ENCODE data around the gene EHMT1. TPM values are rescaled to one million over a fixed set of nuclear protein-coding genes. Genes with fewer than 3 reads are reported as not detected.
A peak's percentile ranks its signal among the peaks of the same experiment; 100 is the strongest.

The EHMT1 gene
- total RNA-seq, 4 donors from 2014 or later = 77.1 to 149 (median 86.6) TPM

DNA sequence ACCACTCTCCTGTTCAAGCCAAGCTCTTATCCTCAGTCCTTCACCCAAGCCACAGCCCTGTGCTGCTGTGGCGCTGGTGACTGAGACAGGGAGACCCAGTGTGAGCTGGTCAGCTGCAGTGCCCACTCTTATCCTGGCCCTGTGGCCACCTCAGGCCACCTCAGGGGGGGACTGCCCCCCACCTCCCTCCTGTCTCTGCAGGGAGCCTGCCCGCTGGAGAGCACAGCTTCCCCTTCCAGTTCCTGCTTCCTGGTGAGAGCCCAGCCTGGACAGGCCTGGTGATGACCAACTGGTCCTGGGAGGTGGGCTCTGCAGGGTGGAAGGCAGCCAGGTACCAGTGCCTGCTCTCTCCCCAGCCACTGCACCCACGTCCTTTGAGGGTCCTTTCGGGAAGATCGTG is 5.5 kb upstream of the EHMT1 start:
- Histone ChIP-seq H3K27me3 (no peaks in the 10 kb centered on the region), H3K27ac (peak overlapping the region; percentile 85), H3K36me3 (peaks cover 24% of the 10 kb centered on the region), H3K4me1 (peaks cover 63% of the 10 kb centered on the region), H3K4me3 (no peak overlapping the region), H3K9me3 (no peaks in the 10 kb centered on the region)
- 82% methylated on average over 4 of the region's 5 CpGs for WGBS
- no peak for TF ChIP-seq EP300 (IDR thresholded peaks at IDR 0.05)
- DNase-seq (ENCODE audit: low spot score in 2 of 2) = no peak

DNA sequence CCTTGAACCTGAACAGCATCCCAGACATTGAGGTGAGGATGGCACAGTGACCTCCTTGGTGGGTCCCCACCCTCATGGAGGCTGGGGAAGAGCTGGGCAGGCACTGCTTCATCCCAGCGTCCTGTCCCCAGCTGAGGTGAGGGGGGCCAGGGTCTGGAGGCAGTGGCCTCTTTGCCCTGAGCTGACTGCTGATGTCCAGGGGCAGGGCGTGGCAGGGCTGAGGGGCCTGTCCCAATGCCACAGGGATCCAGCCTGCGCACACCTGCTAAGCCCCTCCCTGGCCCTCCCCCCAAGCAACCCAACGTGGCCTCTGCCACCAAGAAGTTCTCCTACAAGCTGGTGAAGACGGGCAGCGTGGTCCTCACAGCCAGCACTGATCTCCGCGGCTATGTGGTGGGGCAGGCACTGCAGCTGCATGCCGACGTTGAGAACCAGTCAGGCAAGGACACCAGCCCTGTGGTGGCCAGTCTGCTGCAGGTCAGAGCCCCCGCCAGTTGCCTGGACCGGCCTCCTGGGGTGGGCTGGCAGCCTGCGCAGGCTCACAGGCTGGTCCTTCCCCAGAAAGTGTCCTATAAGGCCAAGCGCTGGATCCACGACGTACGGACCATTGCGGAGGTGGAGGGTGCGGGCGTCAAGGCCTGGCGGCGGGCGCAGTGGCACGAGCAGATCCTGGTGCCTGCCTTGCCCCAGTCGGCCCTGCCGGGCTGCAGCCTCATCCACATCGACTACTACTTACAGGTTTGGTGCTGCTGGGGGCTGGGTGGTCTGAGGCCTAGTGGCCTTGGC is 4.9 kb upstream of the EHMT1 start:
- 90% methylated on average over 15 of the region's 27 CpGs for WGBS
- H3K27me3 ChIP-seq = no peaks in the 10 kb centered on the region
- peaks cover 24% of the 10 kb centered on the region for H3K36me3 ChIP-seq
- no peak overlapping the region for H3K4me3 ChIP-seq
- H3K27ac ChIP-seq = peak overlapping the region; percentile 85
- TF ChIP-seq POLR2AphosphoS5 (IDR thresholded peaks at IDR 0.05) (no peak), POLR2A (IDR thresholded peaks at IDR 0.05) (no peak), EP300 (IDR thresholded peaks at IDR 0.05) (no peak)
- TF ChIP-seq, protein P1, sequence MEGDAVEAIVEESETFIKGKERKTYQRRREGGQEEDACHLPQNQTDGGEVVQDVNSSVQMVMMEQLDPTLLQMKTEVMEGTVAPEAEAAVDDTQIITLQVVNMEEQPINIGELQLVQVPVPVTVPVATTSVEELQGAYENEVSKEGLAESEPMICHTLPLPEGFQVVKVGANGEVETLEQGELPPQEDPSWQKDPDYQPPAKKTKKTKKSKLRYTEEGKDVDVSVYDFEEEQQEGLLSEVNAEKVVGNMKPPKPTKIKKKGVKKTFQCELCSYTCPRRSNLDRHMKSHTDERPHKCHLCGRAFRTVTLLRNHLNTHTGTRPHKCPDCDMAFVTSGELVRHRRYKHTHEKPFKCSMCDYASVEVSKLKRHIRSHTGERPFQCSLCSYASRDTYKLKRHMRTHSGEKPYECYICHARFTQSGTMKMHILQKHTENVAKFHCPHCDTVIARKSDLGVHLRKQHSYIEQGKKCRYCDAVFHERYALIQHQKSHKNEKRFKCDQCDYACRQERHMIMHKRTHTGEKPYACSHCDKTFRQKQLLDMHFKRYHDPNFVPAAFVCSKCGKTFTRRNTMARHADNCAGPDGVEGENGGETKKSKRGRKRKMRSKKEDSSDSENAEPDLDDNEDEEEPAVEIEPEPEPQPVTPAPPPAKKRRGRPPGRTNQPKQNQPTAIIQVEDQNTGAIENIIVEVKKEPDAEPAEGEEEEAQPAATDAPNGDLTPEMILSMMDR (IDR thresholded peaks at IDR 0.05) = no peak
- no peak for DNase-seq (ENCODE audit: low spot score in 2 of 2)
- no peaks in the 10 kb centered on the region for H3K9me3 ChIP-seq
- peaks cover 57% of the 10 kb centered on the region for H3K4me1 ChIP-seq

DNA sequence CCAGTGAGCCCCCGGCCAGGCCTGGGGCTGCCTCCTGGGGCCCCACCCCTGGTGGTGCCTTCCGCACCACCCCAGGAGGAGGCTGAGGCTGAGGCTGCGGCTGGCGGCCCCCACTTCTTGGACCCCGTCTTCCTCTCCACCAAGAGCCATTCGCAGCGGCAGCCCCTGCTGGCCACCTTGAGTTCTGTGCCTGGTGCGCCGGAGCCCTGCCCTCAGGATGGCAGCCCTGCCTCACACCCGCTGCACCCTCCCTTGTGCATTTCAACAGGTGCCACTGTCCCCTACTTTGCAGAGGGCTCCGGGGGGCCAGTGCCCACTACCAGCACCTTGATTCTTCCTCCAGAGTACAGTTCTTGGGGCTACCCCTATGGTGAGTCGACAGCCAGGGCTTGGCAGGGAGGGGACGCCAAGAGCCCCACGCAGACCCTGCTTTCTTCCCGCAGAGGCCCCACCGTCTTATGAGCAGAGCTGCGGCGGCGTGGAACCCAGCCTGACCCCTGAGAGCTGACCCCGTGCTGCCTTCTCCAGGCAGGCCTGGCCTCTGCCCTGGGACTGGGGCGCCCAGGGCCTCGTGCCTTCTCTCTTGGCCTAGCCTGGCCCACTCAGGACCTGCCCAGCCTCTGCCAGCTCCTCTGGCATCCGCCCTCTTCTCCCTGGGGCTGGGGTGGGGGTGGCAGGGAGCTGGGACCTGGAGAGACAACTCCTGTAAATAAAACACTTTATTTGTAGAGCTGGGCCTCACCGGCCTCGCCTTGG is 4.0 kb upstream of the EHMT1 start:
- peaks cover 24% of the 10 kb centered on the region for H3K36me3 ChIP-seq
- no peaks in the 10 kb centered on the region for H3K27me3 ChIP-seq
- TF ChIP-seq POLR2A (IDR thresholded peaks at IDR 0.05) = no peak
- no peak for TF ChIP-seq EP300 (IDR thresholded peaks at IDR 0.05)
- TF ChIP-seq, protein P1 (IDR thresholded peaks at IDR 0.05) = no peak
- TF ChIP-seq POLR2AphosphoS5 (IDR thresholded peaks at IDR 0.05) = no peak
- H3K27ac ChIP-seq = peak overlapping the region; percentile 56
- WGBS = 86% methylated on average over 18 of the region's 25 CpGs
- H3K4me1 ChIP-seq = peaks cover 60% of the 10 kb centered on the region
- H3K9me3 ChIP-seq = no peaks in the 10 kb centered on the region
- no peak for DNase-seq (ENCODE audit: low spot score in 2 of 2)
- H3K4me3 ChIP-seq = no peak overlapping the region

DNA sequence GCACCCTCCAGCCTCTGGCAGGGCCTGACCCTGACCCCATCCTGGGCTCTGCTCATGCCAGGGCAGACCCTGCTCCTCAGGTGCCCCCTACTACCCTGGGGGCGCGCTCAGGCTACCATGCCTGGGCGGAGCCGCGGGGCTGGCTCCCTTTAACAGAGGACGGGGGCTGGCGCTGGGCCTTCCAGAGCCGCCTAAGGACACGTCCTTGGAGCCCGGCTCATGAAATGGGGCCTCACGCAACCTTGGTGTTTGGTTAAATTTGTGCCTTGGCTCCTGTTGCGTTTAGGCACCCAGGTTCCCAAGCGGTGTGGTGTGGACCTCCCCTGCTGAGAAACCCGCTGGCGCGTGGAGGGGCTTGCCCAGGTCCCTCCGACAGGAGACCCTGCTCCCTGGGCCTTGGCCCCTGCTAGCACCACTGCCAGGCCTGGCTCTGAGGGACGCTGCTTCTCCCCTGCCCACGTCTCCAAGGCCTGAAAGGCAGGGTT is 3.4 kb upstream of the EHMT1 start:
- H3K36me3 ChIP-seq = peaks cover 24% of the 10 kb centered on the region
- peak overlapping the region; percentile 56 for H3K27ac ChIP-seq
- no peaks in the 10 kb centered on the region for H3K27me3 ChIP-seq
- TF ChIP-seq, protein P1 (IDR thresholded peaks at IDR 0.05) = no peak
- no peak for TF ChIP-seq POLR2AphosphoS5 (IDR thresholded peaks at IDR 0.05)
- no peak for TF ChIP-seq EP300 (IDR thresholded peaks at IDR 0.05)
- no peak for TF ChIP-seq POLR2A (IDR thresholded peaks at IDR 0.05)
- no peak for DNase-seq (ENCODE audit: low spot score in 2 of 2)
- no peaks in the 10 kb centered on the region for H3K9me3 ChIP-seq
- peaks cover 66% of the 10 kb centered on the region for H3K4me1 ChIP-seq
- whole genome bisulfite sequencing = no CpG with 5 or more reads among the region's 19 CpGs
- H3K4me3 ChIP-seq = no peak overlapping the region

DNA sequence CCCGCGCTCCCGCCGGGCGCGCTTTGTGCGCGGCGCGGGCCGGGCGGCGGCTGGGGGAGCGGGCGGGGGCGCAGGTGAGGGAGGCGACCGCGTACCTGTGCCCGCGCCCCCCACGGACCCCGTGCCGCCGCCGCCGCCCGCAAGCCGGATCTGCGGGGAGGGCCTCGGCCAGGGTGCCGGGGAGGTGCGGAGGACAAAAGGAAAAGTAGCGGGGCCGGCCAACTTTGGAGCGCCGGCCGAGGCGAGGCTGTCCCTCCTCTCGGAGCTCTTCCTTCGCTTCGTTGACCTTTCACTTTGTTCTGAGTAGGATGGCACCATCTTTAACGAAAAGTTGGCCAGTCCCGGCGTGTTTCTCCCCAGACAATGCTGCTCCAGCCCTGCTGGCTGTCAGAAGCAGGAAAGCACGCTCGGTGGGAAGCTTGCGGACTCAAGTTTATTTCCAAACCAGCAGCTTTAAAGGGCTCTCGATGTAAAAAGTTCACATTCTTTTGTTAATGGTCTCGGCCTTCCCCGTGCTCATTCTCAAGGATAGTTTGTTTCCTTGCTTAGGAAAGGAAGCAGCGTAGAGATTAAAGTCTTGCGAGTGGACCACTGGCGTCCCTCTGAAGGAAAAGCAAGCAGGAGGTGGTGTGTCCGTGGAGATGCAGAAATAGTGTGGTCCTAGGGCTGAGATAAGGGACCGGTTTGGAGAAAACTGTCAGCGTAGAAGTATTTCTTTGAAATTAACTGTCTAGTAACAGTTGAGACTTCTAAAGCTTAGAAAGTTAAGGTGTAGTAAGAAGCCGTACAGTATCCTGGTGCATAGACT is 639 bp downstream of the EHMT1 start:
- Histone ChIP-seq H3K4me1 (peaks cover 54% of the 10 kb centered on the region), H3K27ac (peak overlapping the region; percentile 91), H3K36me3 (peaks cover 14% of the 10 kb centered on the region), H3K4me3 (peak overlapping the region; percentile 80), H3K9me3 (no peaks in the 10 kb centered on the region), H3K27me3 (no peaks in the 10 kb centered on the region)
- no peak for DNase-seq (ENCODE audit: low spot score in 2 of 2)
- under 1% methylated on average over 28 of the region's 58 CpGs for WGBS
- TF ChIP-seq, protein P1 (IDR thresholded peaks at IDR 0.05) = no peak
- no peak for TF ChIP-seq EP300 (IDR thresholded peaks at IDR 0.05)
- no peak for TF ChIP-seq POLR2A (IDR thresholded peaks at IDR 0.05)
- no peak for TF ChIP-seq POLR2AphosphoS5 (IDR thresholded peaks at IDR 0.05)
